GF-D8 (cell line): ENCODE data around the gene COL11A2.

Source experiments
- DNase-seq: peaks from one replicate; lab custom pipeline; 2025; lab: John Stamatoyannopoulos, UW

Gene COL11A2

DNA sequence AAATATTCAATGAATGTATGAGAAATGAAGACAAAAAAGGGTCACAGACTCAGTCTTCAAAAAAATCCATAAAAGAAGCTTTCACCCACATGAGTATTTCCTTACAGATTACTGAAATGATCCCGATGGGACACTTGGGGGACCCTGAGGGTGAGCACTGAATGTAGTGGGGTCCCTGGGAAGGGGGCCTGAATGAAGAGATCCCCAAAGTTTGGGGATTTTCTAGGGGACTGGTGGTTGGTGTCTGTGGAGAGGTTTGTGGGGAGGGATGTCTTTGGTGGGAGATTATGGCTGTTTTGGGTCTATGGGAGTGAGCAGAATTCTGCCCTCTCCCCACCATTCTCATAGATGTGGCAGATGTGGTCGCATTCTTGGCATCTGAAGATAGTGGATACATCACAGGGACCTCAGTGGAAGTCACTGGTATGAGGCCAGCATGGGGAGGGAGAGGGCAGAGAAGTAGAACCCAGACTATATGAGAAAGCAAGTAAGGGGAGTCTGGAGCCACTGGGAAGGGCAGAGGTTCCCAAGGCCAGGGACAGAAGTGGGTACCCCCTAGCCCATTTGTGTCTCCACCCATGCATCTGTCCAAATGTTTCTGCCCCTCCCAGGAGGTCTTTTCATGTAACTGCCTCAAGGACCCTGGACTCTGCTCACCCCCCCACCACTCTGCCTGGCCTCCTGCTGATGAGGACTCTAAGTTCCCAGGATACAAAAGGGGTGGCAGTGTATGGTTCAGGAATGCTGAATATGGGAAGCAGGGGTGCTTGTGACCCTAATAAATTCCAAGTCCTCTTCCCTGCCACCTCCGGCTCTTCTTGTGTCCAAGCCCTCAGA, 14.0 kb upstream of the COL11A2 start:
- DNase-seq: no peak

DNA sequence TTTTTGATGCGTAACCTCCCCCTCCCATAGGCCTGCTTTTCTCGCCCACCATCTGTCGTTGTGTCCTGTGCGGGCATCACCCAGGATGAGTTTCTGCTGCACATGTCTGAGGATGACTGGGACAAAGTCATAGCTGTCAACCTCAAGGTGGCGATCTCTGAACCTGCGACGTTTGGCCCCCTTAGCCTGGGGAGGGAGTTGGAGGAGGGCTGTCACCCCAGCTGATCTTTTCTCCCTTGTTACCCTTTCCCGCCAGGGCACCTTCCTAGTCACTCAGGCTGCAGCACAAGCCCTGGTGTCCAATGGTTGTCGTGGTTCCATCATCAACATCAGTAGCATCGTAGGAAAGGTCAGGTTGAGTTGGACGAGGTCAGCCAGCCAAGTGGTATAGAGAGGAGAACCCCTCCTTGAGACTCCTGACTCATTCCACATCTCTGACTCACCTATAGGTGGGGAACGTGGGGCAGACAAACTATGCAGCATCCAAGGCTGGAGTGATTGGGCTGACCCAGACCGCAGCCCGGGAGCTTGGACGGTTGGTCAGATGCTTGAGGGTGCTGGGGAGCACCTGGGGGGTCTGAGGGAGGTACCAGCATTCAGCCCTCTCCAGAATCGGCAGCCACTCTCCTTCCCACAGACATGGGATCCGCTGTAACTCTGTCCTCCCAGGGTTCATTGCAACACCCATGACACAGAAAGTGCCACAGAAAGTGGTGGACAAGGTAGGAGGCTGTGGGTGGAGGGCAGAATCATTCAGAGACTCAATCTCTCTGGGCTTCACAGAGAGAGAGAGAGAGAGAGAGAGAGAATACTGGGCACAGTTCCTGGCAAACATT, 13.1 kb upstream of the COL11A2 start:
- no peak for DNase-seq

DNA sequence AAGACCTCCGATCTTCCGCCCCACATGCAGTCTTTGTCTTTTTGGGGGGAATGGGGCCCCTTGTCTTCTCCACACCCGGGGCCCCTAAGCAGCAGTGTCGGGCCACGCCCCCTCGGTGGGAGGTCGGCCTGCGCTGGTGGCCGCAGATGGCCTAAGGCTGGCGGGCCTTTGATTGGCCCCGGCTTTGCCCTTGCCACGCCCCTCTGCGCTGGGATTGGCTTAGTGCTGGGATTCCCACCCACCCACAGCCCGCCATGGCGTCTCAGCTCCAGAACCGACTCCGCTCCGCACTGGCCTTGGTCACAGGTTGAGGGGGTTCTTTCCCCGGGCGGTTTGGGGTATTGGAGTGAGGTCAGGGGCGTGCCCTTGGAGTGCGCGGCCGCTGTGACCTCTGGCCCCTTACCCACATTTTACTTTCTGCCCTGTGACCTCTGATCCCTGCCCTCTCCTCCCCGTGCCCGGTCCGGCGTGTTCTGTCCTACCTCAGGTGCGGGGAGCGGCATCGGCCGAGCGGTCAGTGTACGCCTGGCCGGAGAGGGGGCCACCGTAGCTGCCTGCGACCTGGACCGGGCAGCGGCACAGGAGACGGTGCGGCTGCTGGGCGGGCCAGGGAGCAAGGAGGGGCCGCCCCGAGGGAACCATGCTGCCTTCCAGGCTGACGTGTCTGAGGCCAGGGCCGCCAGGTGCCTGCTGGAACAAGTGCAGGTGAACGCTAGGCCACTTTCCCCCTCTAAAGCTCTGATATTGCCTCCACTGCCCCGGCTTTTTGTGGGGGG, 12.3 kb upstream of the COL11A2 start, which contains the start of gene HSD17B8:
TSS of gene HSD17B8 (plus strand) at position 241 of the 776 bp plus-strand sequence. CDS start at position 255, 14 bp downstream.
- DNase-seq: no peak

DNA sequence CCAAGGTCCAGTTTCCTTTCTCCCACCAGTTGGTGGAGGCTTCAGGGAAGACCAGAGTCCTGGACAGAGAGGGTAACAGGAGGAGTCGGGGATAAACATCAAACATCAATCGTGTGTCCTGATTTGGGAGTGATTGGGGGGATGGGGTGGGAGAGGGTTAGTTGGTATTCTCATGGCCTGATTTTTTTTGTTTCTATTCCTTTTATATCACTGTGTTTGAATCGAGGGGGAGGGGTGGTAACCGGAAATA, 11.8 kb upstream of the COL11A2 start:
- no peak for DNase-seq

DNA sequence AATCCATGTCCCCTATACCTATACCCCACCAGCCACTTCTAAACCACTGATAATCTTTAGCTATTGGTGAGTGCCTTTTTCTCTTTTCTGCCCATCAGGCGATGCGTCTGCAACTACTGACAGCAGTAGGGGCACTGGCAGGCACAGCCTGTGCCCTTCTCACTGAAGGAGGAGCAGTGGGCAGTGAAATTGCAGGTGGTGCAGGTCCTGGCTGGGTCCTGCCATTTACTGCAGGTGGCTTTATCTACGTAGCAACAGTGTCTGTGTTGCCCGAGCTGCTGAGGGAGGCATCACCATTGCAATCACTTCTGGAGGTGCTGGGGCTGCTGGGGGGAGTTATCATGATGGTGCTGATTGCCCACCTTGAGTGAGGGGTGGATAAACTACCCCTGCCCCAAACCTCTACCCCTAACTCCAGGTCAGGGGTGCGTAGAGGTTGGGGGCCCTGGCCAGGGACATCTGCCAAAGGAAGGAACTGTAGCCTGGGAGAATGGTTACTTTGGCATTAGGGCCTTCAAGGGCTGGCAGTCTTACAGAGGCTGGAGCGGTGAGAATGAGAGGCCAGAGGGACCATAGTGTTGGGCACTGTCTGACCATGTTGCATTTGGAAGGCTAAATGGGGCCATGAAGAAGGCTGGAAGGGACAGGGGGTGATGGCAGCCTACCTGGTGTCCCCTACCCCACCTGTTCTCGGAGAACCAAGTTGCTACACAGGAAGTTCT, 11.3 kb upstream of the COL11A2 start:
- DNase-seq: no peak

DNA sequence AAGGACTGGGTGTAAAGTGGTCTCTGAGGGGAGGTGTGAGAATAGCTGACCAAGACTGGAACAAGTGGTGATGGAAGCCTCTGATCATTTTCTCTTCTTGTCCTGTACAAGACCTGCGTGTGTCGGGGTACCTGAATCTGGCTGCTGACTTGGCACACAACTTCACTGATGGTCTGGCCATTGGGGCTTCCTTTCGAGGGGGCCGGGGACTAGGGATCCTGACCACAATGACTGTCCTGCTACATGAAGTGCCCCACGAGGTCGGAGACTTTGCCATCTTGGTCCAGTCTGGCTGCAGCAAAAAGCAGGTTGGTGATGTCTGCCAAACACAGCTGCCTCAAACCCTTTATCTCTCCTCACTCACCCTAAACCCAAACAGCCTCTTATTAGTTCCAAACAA, 10.5 kb upstream of the COL11A2 start:
- no peak for DNase-seq

DNA sequence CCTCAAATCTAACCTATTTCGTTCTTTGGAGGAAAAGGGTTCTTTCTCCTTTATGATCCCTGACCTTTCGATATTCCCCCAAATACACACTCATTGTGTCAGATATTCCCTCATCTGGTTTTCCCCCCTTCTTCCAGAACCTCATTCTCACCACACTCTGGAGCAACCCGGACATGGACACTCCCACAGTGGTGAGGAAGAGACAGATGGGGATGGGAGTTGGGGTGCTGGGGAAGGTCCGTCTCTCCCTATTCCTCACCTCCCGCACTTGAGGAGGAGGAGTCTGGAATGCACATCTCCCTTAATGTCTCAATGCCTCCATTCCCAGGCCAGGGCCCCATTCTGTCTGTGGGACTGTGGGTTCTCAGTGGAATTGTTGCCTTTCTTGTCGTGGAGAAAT, 9.7 kb upstream of the COL11A2 start:
- DNase-seq: no peak

DNA sequence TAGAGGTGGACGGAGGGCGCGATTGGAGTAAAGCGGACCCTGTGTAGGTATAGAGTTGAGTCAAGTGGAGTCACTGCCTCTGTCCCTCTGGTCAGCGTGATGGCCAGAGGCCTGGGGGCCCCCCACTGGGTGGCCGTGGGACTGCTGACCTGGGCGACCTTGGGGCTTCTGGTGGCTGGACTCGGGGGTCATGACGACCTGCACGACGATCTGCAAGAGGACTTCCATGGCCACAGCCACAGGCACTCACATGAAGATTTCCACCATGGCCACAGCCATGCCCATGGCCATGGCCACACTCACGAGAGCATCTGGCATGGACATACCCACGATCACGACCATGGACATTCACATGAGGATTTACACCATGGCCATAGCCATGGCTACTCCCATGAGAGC, 8.9 kb upstream of the COL11A2 start:
- no peak for DNase-seq

DNA sequence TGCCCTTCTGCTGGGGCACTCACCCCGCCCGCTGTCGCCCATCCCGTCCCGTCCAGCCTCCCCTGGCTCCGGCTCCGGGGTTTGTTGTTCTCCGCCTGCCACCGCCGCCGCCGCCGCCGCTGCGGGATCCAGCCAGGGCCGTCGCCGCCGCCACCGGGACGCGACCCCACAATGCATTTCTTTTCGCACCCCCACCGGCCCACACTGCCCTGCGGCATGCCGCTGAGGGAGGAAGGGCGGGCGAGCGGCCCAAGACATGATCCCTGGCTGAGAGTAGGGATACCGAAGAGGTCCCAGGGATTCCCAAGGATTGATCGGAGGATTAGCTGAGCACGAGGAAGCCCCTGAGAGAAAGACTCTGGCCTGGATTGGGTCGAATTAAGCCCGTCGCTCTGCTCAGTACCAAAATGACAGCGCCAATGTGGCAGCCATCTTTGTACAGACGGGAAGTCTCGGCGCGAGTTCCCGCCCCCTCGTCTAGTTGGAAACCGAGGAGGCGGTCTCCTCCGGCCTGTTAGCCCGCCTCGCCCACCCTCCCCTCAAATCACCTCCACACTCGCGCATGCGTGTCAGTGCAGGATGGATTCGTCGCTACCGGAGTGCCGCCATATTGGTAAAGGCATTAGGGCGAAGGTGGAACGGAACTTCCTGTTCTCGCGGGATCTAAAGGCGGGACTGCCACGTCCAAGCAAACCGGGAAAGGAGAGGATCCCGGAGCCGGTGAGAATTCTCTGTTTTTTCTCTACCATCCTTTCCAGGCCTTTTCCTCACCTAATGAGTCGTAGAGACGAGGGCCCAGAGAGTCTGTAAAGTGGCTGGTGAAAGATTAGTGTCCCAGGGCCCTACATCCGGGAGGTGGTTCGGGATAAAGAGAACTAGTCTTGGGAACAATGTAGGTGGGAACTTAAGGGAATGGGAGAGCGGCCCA, 8.2 kb upstream of the COL11A2 start, which contains the start of the genes RXRB and SLC39A7:
TSS of gene RXRB (minus strand) at position 447 of the 928 bp plus-strand sequence. CDS start at position 258, 189 bp downstream.
TSS of gene SLC39A7 (plus strand) at position 649 of the 928 bp plus-strand sequence. CDS start 379 bp downstream, outside the sequence.
- peak; percentile 92 for DNase-seq

DNA sequence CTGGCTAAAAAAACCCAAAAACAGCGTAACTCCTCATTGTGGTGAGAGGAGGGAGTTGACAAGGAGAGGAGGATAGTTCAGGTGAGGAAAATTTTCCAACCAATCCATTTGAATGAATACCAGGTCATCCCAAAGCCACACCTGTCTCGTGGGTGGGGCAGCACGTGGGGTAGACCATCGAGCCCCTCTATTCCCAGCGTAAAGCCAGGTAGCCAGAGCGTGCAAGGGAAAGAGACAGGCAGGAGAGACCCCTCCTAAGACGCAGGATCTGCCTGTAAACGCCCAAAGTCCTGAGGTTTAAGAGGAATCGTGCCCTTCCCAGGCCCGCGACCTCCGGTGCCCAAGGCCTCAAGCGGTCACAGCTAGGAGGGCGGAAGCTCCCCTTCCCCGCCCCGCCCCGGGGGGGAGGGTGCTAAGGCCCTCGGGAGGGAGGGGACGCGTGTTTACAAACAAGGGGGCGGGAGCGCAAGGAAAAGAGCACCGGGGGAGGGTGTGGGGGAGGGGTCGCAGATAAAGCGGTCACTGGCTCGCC, 7.5 kb upstream of the COL11A2 start:
- peak; percentile 14 for DNase-seq

DNA sequence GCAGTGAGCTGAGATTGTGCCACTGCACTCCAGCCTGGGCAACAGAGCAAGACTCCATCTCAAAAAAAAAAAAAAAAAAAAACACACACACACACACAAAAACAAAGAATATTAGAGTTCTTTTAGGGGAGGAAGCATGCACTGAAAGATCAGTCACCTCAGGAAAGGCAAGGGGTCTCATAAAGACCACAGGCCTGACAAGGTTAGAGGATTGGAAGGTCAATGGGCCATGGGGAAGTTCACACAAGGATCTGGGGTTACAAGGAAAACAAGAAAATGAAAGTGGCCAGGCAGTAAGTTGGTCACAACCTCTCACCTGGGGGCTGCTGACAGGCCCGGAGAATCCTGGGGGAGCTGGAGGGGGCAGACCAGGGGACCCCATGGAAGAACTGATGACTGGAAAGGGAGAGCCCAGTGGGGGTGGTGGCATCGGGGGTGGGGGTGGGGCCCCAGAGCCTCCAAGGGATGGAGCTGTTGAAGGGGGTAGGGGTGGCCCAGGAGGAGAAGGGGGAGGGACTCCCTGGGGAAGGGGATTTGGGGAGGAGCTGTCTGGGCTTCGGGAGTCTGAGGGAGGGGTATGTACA, 6.7 kb upstream of the COL11A2 start:
- DNase-seq: no peak

DNA sequence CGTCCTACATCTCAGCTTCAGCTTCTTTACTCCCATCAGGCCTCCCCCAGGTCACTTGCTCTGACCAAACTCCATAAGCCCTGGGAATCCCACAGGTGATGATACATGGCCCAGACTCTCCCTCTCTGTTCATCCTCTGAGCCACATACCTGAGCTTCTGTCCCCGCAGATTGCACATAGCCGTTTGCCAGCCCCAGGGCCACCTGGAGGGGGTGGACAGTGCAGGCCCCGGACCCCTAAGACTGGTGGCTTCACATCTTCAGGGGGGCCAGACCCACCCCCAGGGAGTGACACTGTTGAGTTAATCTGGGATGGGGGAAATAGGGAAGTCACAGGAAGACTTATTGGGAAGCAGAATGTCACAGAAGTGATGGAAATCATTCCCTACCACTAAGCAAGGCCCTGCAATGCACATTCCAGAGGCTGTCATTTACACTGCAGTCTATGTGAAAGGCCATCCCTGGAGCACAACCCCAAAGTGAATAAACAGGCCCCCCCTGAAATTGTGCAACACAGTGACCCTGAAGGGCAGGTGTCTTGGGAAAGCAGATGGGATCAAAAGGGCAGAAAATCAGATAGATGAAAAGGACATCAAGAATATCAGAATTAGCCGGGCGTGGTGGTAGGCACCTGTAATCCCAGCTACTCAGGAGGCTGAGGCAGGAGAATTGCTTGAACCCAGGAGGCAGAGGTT, 6.0 kb upstream of the COL11A2 start:
- DNase-seq: no peak

DNA sequence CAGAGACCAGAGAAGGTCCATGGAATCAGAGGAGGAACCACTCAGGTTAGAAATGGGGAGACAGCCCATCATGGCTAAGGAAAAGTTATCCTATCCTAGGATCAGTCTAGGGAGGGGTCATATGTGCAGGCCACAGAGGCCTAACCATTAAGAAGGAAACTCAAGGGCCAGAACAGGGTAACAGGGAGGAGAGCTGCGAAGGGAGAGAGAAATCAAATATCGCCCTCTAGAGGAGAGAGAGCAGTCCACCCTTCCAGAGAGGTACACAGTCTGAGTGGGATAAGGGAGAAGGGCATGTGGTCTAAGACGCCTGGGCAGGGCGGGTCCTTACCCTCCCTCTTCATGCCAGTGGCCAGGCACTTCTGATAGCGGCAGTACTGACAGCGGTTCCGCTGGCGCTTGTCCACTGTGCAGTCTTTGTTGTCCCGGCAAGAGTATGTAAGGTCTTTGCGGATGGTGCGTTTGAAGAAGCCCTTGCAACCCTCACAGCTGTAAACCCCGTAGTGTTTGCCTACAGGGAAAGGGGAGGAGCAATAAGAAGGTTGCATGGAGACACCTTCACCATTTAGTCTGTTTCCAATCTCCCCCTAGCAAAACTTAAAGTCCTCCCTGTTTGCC, 5.3 kb upstream of the COL11A2 start:
- DNase-seq: peak; percentile 25

DNA sequence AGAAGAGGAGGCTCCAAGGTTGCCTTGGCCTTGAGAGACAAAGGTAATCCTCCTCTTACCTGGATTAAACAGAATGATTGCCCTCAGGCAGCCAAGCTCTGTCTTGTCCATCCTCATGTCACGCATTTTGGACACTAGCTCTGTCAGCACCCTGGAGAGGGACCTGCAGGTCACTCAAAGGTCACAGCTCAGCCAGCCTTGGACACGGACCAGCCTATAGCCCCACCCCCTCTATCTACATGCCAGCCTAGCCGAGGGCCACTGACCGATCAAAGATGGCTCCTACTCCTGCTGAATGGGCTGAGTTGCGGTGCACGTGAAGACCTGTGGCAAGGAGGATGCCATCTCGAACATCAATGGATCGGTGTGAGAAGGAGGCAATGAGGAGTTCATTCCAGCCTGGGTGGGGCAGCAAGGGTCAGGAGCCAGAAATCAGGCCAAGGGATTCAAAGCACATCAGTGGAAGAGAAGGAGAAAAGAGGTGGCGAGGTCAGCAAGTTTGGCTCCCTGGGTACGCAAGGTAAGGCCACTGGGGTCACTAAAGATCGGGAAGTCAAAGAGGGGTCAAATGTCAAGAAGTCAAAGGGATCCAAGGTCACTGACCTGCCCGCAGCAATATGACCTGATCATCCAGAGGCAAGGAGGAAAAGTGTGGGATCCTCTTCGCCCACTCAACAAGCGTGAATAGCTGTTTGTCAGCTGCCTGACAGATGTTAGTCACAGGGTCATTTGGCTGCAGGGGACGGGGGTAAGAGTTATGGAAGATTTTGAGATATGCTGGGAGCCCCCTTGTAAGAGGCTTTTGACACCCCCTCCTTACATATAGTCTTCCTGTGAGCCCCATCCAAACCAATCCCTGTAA, 3.3 kb upstream of the COL11A2 start:
- DNase-seq: no peak

DNA sequence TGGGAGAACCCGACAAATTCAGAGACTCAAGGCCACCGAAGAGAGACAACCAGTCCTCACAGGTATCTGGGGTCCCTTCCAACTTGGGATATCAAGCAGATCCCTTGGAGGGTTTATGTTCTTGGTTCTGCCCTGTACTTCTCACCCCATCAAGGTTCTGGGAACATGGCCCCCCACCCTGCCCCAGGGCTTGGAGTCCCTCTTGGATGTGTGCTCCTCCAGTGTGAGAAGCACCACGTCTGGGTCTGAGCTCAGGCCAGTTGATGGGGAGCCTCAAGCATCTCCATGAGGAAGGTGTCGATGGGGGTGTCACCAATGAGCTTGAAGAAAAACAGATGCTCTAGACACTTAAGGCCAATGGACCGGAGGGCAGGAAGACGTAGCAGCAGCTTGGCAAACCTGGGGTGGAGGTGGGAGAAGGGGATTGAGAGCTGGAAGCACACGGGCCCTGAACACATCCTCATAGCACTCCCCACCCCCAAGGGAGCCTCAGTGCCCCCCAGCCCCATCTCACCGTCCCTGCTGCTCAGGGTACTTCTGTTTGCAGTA, 2.2 kb upstream of the COL11A2 start:
- DNase-seq: no peak

DNA sequence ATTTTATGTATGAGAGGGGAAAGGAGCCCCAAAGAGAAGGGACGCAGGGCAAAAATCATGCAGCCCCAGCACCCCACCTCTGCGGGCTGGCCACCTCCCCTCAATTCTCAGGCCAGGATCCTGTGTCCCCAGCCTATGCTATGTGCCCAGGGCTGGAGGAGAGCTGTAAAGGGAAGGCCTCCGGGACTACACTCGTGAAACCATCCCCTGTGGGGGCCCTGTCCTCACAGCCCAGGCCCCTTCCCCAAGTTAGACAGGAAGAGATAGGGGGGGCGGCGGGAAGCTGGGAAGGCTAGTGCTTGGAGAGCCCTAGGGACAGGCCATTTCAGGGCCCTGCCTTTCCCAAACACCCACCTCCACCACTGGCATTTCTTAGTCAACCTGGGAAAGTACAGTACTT, 1.4 kb upstream of the COL11A2 start:
- DNase-seq: no peak
